ENCODE results near the gene CBX8. TPM values are rescaled to one million over a fixed set of nuclear protein-coding genes. Genes with fewer than 3 reads are reported as not detected.

Gene CBX8
- 1 to 10 TPM; 4.3 to 6.4 TPM for total RNA-seq

GRCh38 chr17:79796763-79797491 lies at the start of gene CBX8:
Gene CBX8 (minus strand): TSS chr17:79797077. CDS start chr17:79796998, 79 bp downstream.
- H3K4me3 Mint-ChIP-seq, result peak within 1 kb of the TSS; percentile 85
- ChIA-PET POLR2A (interaction anchor here (0.6 to 1.0 kb wide), 2 partner anchors 42 to 190 kb away, joined by 3 to 6 read pairs; partner anchors contain the start of gene CBX4), CTCF (interaction anchor here (0.7 to 22.3 kb wide), 7 partner anchors 11 to 1085 kb away, joined by 3 to 257 read pairs (median 4); partner anchors contain the start of gene CBX4)
- DNase-seq, result peak; percentile 100
- H3K27ac Mint-ChIP-seq, result peak within 1 kb of the TSS; percentile 88
- H3K36me3 Mint-ChIP-seq (ENCODE audit: low read depth), result peaks cover 9% of the 10 kb centered on the region
- no peaks in the 10 kb centered on the region for H3K9me3 Mint-ChIP-seq
- peaks cover 50% of the 10 kb centered on the region for H3K27me3 Mint-ChIP-seq
- peaks cover 31% of the 10 kb centered on the region for H3K4me1 Mint-ChIP-seq

- no peaks in the 10 kb centered on the region for H3K36me3 Mint-ChIP-seq (ENCODE audit: low read depth)
- ChIA-PET POLR2A (no interaction called here), CTCF (interaction anchor here (0.6 to 14.5 kb wide), 6 partner anchors 9 to 211 kb away, joined by 3 to 257 read pairs (median 4); partner anchors contain the start of gene CBX8)
- DNase-seq, result no peak
- peaks cover 59% of the 10 kb centered on the region for H3K27me3 Mint-ChIP-seq
- peaks cover 16% of the 10 kb centered on the region for H3K4me1 Mint-ChIP-seq
- H3K4me3 Mint-ChIP-seq, result no peak overlapping the region
- H3K27ac Mint-ChIP-seq, result no peak overlapping the region
- H3K9me3 Mint-ChIP-seq, result no peaks in the 10 kb centered on the region
These were observed 48.7 kb upstream of the CBX8 start for GRCh38 chr17:79845601-79845949.

DNA sequence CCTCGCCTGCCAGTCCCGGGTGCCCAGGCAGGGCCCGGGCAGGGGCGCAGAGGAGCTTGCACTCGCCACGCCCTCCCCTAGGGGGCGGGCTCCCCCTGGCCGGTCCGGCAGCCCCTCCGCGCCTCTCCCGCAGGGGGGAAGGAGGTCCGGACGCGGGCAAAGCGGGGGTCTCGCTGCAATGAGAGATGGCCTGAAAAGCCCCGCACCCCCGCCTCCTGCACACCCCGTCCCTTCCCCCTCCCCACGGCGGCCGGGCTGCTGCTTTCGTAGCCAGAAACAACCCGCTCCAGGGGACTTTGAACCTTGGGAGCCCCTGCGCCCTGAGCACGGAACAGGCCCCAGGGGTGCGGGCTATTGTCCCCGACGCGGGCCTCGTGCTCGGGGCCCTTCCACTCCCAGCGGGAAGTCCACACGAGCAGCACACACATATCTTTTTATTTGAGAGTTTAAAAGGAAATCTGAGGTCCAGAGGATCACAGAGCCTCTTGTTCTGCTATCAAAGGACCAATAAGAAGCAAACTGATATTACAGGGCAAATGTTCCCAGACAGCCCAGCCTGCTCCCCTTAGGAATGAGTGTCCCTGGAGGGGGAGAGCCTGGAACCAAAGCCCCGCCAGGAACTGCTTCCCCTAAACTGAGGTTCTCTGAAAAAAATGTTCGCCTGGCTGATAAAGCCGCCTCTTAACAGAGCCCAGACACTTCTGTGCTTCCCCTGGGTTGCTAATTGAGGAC lies 48.2 kb upstream of the CBX8 start:
- no peak overlapping the region for H3K4me3 Mint-ChIP-seq
- peaks cover 62% of the 10 kb centered on the region for H3K27me3 Mint-ChIP-seq
- CTCF ChIA-PET, result interaction anchor here (0.7 to 14.5 kb wide), 7 partner anchors 9 to 131 kb away, joined by 3 to 257 read pairs (median 3); partner anchors contain the start of gene CBX8
- H3K27ac Mint-ChIP-seq, result no peak overlapping the region
- DNase-seq, result peak; percentile 36
- peaks cover 20% of the 10 kb centered on the region for H3K4me1 Mint-ChIP-seq
- POLR2A ChIA-PET, result no interaction called here
- H3K36me3 Mint-ChIP-seq (ENCODE audit: low read depth), result no peaks in the 10 kb centered on the region
- no peaks in the 10 kb centered on the region for H3K9me3 Mint-ChIP-seq

DNA sequence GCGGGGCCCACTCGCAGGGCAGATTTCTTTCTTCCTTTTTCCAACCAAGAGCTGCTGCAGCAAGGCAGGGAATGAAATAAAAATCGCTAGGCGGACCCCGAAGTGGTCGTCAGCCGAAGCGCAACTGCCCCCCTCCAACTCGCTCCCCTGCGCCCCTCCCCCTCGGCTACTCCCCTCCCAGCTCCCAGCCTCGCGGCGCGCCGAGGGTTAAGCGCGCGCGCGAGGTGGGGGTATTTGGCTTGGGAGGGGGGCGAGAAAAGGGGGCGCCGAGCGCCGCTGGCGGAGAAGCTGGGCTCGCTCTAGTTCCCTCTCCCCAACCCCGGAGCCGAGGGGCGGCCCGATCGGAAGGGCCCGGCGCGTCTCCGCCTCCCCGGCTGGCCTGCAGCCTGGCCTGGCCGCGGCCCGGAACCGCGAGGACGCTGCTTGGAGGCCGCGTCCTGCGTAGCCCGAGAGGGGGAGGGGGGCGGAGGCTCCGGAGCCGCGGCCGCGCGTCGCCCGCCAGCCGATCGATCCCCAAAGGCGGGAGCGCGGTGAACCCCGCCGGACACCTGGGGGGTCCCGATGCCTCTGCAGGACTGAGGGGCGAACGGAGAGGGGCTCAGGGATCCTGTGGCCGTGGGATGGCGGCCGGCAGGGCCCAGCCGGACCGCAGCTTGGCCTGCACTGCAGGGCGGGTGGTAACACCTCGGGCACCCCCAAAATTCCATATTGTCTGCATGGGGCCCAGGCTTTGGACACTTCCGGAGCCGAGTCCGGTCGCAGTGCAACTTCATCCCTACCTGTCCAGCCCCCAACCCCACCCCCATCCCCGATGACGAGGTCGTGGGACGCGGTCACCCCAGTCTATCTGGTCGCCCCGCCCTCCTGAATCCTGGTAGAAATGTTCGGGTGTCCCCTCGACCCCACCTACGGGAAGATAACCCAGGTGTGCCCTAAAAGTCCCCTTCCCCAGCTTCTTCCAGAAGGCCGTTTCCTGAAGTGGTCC lies 47.2 kb upstream of the CBX8 start:
- no peak for DNase-seq
- peaks cover 64% of the 10 kb centered on the region for H3K27me3 Mint-ChIP-seq

GRCh38 chr17:79843474-79843815 lies 46.6 kb upstream of the CBX8 start:
- POLR2A ChIA-PET, result no interaction called here
- CTCF ChIA-PET, result interaction anchor here (1.0 to 14.5 kb wide), 2 partner anchors 24 to 40 kb away, joined by 3 to 257 read pairs; partner anchors contain the start of gene CBX8
- H3K9me3 Mint-ChIP-seq, result no peaks in the 10 kb centered on the region
- H3K36me3 Mint-ChIP-seq (ENCODE audit: low read depth), result no peaks in the 10 kb centered on the region
- peaks cover 23% of the 10 kb centered on the region for H3K4me1 Mint-ChIP-seq
- DNase-seq, result no peak
- H3K27me3 Mint-ChIP-seq, result peaks cover 57% of the 10 kb centered on the region
- peak overlapping the region; percentile 62 for H3K4me3 Mint-ChIP-seq
- H3K27ac Mint-ChIP-seq, result peak overlapping the region; percentile 57

More for the DNA sequence above, 47.2 kb upstream of the CBX8 start:
- H3K36me3 Mint-ChIP-seq (ENCODE audit: low read depth), result no peaks in the 10 kb centered on the region
- peaks cover 23% of the 10 kb centered on the region for H3K4me1 Mint-ChIP-seq
- H3K27ac Mint-ChIP-seq, result no peak overlapping the region
- ChIA-PET CTCF (interaction anchor here (0.8 to 14.5 kb wide), 6 partner anchors 9 to 132 kb away, joined by 3 to 257 read pairs (median 4); partner anchors contain the start of gene CBX8), POLR2A (no interaction called here)
- H3K9me3 Mint-ChIP-seq, result no peaks in the 10 kb centered on the region
- peak overlapping the region; percentile 62 for H3K4me3 Mint-ChIP-seq

GRCh38 chr17:79842656-79843473 lies 46.0 kb upstream of the CBX8 start:
- peak overlapping the region; percentile 22 for H3K4me3 Mint-ChIP-seq
- no peaks in the 10 kb centered on the region for H3K9me3 Mint-ChIP-seq
- DNase-seq, result no peak
- H3K27ac Mint-ChIP-seq, result peak overlapping the region; percentile 50
- peaks cover 27% of the 10 kb centered on the region for H3K4me1 Mint-ChIP-seq
- peaks cover 52% of the 10 kb centered on the region for H3K27me3 Mint-ChIP-seq
- POLR2A ChIA-PET, result no interaction called here
- H3K36me3 Mint-ChIP-seq (ENCODE audit: low read depth), result peaks cover 5% of the 10 kb centered on the region
- CTCF ChIA-PET, result interaction anchor here (0.8 to 14.5 kb wide), 5 partner anchors 7 to 51 kb away, joined by 3 to 257 read pairs (median 3); partner anchors contain the start of gene CBX8

- POLR2A ChIA-PET, result no interaction called here
- CTCF ChIA-PET, result interaction anchor here (0.8 to 14.5 kb wide), 4 partner anchors 7 to 50 kb away, joined by 3 to 257 read pairs (median 17); partner anchors contain the start of gene CBX8
- peak overlapping the region; percentile 43 for H3K4me3 Mint-ChIP-seq
- no peak for DNase-seq
- H3K9me3 Mint-ChIP-seq, result no peaks in the 10 kb centered on the region
- H3K4me1 Mint-ChIP-seq, result peaks cover 33% of the 10 kb centered on the region
- peaks cover 8% of the 10 kb centered on the region for H3K36me3 Mint-ChIP-seq (ENCODE audit: low read depth)
- H3K27me3 Mint-ChIP-seq, result peaks cover 49% of the 10 kb centered on the region
- peak overlapping the region; percentile 64 for H3K27ac Mint-ChIP-seq
These were observed 45.3 kb upstream of the CBX8 start for GRCh38 chr17:79842136-79842655.

- Mint-ChIP-seq H3K4me3 (peak overlapping the region; percentile 43), H3K27me3 (peaks cover 47% of the 10 kb centered on the region), H3K9me3 (no peaks in the 10 kb centered on the region), H3K4me1 (peaks cover 40% of the 10 kb centered on the region), H3K27ac (peak overlapping the region; percentile 64), H3K36me3 (ENCODE audit: low read depth) (peaks cover 12% of the 10 kb centered on the region)
- no peak for DNase-seq
- ChIA-PET POLR2A (no interaction called here), CTCF (interaction anchor here (1.5 to 14.5 kb wide), 6 partner anchors 8 to 152 kb away, joined by 3 to 257 read pairs (median 17); partner anchors contain the start of gene CBX8)
These were observed 44.7 kb upstream of the CBX8 start for GRCh38 chr17:79841369-79842135.

DNA sequence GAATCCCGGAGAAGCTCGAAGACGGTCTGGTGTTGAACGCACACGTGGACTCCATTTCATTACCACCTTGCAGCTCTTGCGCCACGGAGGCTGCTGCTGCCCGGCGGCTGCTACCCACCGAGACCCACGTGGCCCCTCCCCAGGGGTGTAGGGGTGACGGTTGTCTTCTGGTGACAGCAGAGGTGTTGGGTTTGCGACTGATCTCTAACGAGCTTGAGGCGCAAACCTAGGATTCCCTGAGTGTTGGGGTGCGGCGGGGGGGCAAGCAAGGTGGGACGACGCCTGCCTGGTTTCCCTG lies 44.1 kb upstream of the CBX8 start:
- H3K27ac Mint-ChIP-seq, result no peak overlapping the region
- H3K9me3 Mint-ChIP-seq, result no peaks in the 10 kb centered on the region
- peaks cover 12% of the 10 kb centered on the region for H3K36me3 Mint-ChIP-seq (ENCODE audit: low read depth)
- ChIA-PET POLR2A (no interaction called here), CTCF (interaction anchor here (0.8 to 14.5 kb wide), 10 partner anchors 9 to 261 kb away, joined by 3 to 257 read pairs (median 5); partner anchors contain the start of genes CBX8 and GAA)
- peaks cover 40% of the 10 kb centered on the region for H3K4me1 Mint-ChIP-seq
- H3K4me3 Mint-ChIP-seq, result peak overlapping the region; percentile 32
- H3K27me3 Mint-ChIP-seq, result peaks cover 43% of the 10 kb centered on the region
- DNase-seq, result no peak

DNA sequence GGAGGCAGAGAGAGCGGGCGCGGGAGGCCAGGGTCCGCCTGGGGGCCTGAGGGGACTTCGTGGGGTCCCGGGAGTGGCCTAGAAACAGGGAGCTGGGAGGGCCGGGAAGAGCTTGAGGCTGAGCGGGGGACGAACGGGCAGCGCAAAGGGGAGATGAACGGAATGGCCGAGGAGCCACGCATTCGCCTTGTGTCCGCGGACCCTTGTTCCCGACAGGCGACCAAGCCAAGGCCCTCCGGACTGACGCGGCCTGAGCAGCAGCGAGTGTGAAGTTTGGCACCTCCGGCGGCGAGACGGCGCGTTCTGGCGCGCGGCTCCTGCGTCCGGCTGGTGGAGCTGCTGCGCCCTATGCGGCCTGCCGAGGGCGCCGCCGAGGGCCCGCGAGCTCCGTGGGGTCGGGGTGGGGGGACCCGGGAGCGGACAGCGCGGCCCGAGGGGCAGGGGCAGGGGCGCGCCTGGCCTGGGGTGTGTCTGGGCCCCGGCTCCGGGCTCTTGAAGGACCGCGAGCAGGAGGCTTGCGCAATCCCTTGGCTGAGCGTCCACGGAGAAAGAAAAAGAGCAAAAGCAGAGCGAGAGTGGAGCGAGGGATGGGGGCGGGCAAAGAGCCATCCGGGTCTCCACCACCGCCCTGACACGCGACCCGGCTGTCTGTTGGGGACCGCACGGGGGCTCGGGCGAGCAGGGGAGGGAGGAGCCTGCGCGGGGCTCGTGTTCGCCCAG lies 43.6 kb upstream of the CBX8 start:
- DNase-seq, result no peak
- H3K4me3 Mint-ChIP-seq, result peak overlapping the region; percentile 45
- peaks cover 38% of the 10 kb centered on the region for H3K4me1 Mint-ChIP-seq
- H3K27me3 Mint-ChIP-seq, result peaks cover 38% of the 10 kb centered on the region
- ChIA-PET POLR2A (no interaction called here), CTCF (interaction anchor here (0.8 to 14.5 kb wide), 16 partner anchors 9 to 261 kb away, joined by 3 to 257 read pairs (median 5); partner anchors contain the start of genes CBX8 and GAA)
- no peaks in the 10 kb centered on the region for H3K9me3 Mint-ChIP-seq
- peaks cover 16% of the 10 kb centered on the region for H3K36me3 Mint-ChIP-seq (ENCODE audit: low read depth)
- peak overlapping the region; percentile 64 for H3K27ac Mint-ChIP-seq

Measured in activated CD4-positive, alpha-beta T cell treated with anti-CD3 and anti-CD28 coated beads, Interleukin-2, amount 10 ng/mL, durations not matched to agents 7 days and 5 days (primary cell).